GM23338 (cell line): ENCODE results near the gene FILIP1L. TPM values are rescaled to one million over a fixed set of nuclear protein-coding genes. Genes with fewer than 3 reads are reported as not detected.

Experiments
- ATAC-seq: fragments of 200-7000 bp; cut with Tn5 transposase; 3 replicates; pipeline ENCODE4 v1.9.1; 2020
- DNase-seq: peaks from one replicate; pipeline ENCODE4 v3.0.0-alpha.2; 2015; ENCODE audit warnings: low spot score
- H2AFZ ChIP-seq: fragments of 200-600 bp; sonication (generic); 2 replicates; pipeline ENCODE4 v1.8.0; 2016; ENCODE audit warnings: antibody characterized with exemption, mild to moderate bottlenecking, moderate library complexity
- H3F3A ChIP-seq: fragments of 200-600 bp; sonication (generic); replicated peaks from 2 replicates; pipeline ENCODE4 v1.8.0; 2017; ENCODE audit warnings: antibody characterized with exemption, mixed run types, low read depth
- H3K27ac ChIP-seq: fragments of 200-600 bp; sonication (generic); 2 replicates; pipeline ENCODE4 v1.6.1; 2016; ENCODE audit warnings: low read depth
- H3K27me3 ChIP-seq: fragments of 200-600 bp; sonication (generic); 2 replicates; pipeline ENCODE4 v1.8.0; 2016; ENCODE audit warnings: mild to moderate bottlenecking, mixed run types, moderate library complexity; ENCODE audit not compliant: insufficient read depth
- H3K36me3 ChIP-seq: fragments of 200-600 bp; sonication (generic); 2 replicates; pipeline ENCODE4 v1.8.0; 2016; ENCODE audit warnings: mild to moderate bottlenecking; ENCODE audit not compliant: insufficient read depth
- H3K4me1 ChIP-seq: fragments of 200-600 bp; sonication (generic); 2 replicates; pipeline ENCODE4 v1.8.0; 2016; ENCODE audit warnings: mild to moderate bottlenecking, moderate library complexity; ENCODE audit not compliant: insufficient read depth
- H3K4me2 ChIP-seq: fragments of 200-600 bp; sonication (generic); 2 replicates; pipeline ENCODE4 v1.7.1; 2017; ENCODE audit warnings: mixed run types
- H3K4me3 ChIP-seq: fragments of 200-600 bp; sonication (generic); 2 replicates; pipeline ENCODE4 v1.6.1; 2016; ENCODE audit warnings: mixed run types
- H3K79me2 ChIP-seq: fragments of 200-600 bp; sonication (generic); replicated peaks from 2 replicates; pipeline ENCODE4 v1.8.0; 2017; ENCODE audit warnings: mild to moderate bottlenecking; ENCODE audit not compliant: insufficient read depth
- H3K9me2 ChIP-seq: fragments of 200-600 bp; sonication (generic); 2 replicates; pipeline ENCODE4 v1.8.0; 2017; ENCODE audit not compliant: insufficient read depth
- H4K20me1 ChIP-seq: fragments of 200-600 bp; sonication (generic); replicated peaks from 2 replicates; pipeline ENCODE4 v1.8.0; 2017; ENCODE audit warnings: mild to moderate bottlenecking; ENCODE audit not compliant: insufficient read depth
- H3K27ac Mint-ChIP-seq: 2 replicates; pipeline ENCODE4 v1.8.0; 2020; ENCODE audit warnings: inconsistent platforms, mild to moderate bottlenecking, moderate library complexity, mixed read lengths
- H3K27me3 Mint-ChIP-seq: 3 replicates; pipeline ENCODE4 v1.8.0; 2022; ENCODE audit warnings: low read depth, mild to moderate bottlenecking, moderate library complexity, mixed read lengths, inconsistent platforms; ENCODE audit not compliant: insufficient read depth, poor library complexity
- H3K36me3 Mint-ChIP-seq: 3 replicates; pipeline ENCODE4 v1.8.0; 2021; ENCODE audit warnings: low read depth, mild to moderate bottlenecking, inconsistent platforms, moderate library complexity, mixed read lengths
- H3K4me1 Mint-ChIP-seq: 3 replicates; pipeline ENCODE4 v1.8.0; 2020; ENCODE audit warnings: mild to moderate bottlenecking, inconsistent platforms, mixed read lengths
- H3K4me3 Mint-ChIP-seq: 3 replicates; pipeline ENCODE4 v1.8.0; 2021; ENCODE audit warnings: moderate library complexity, mild to moderate bottlenecking, inconsistent platforms, mixed read lengths
- H3K9me3 Mint-ChIP-seq: 3 replicates; pipeline ENCODE4 v1.8.0; 2020; ENCODE audit warnings: moderate library complexity, mild to moderate bottlenecking, inconsistent platforms, mixed read lengths
- EZH2 ChIP-seq: fragments of 200-600 bp; sonication (generic); IDR thresholded peaks from one replicate; pipeline ENCODE4 v1.8.0; 2017; ENCODE audit warnings: antibody characterized with exemption, mild to moderate bottlenecking, low read depth; ENCODE audit not compliant: unreplicated experiment
- JUNB ChIP-seq: IDR thresholded peaks from one replicate; pipeline ENCODE4 v1.6.1; 2016; ENCODE audit warnings: antibody characterized with exemption; ENCODE audit not compliant: unreplicated experiment
- NANOG ChIP-seq: IDR thresholded peaks from 2 replicates; pipeline ENCODE4 v1.6.1; 2016; ENCODE audit warnings: antibody characterized with exemption, borderline replicate concordance
- POLR2AphosphoS5 ChIP-seq: IDR thresholded peaks from 2 replicates; pipeline ENCODE4 v1.6.1; 2016; ENCODE audit warnings: antibody characterized with exemption, low read depth
- STAT1 ChIP-seq: IDR thresholded peaks from one replicate; pipeline ENCODE4 v1.6.1; 2016; ENCODE audit warnings: antibody characterized with exemption; ENCODE audit not compliant: unreplicated experiment
- ZNF114 ChIP-seq: fragments of 250-450 bp; sonication (Bioruptor Pico); IDR thresholded peaks from 2 replicates; pipeline ENCODE4 v1.5.0; 2020; ENCODE audit warnings: mild to moderate bottlenecking, moderate library complexity
- ZNF331 ChIP-seq: fragments of 250-450 bp; sonication (Bioruptor Pico); IDR thresholded peaks from 2 replicates; pipeline ENCODE4 v1.5.0; 2020; ENCODE audit warnings: low read depth, mild to moderate bottlenecking, moderate library complexity
- polyA plus RNA-seq: library from polyadenylated mRNA; unstranded; fragments of >200 nt; fragmentation: Nextera tagmentation; extraction: Ambion mirVana; gene quantifications from 2 replicates; pipeline ENCODE4 v1.2.1, GENCODE V29; 2016
- total RNA-seq: library from RNA; depleted of rRNA; stranded (reverse); fragments of >200 nt; shearing (Covaris generic); gene quantifications from 2 replicates; pipeline ENCODE4 v1.2.3, GENCODE V29; 2014
- TF ChIP-seq, protein P1 (sequence below): IDR thresholded peaks from 2 replicates; pipeline ENCODE4 v1.6.1; 2016; ENCODE audit warnings: antibody characterized with exemption
- TF ChIP-seq, protein P2 (sequence below): fragments of 250-450 bp; sonication (Bioruptor Pico); IDR thresholded peaks from 2 replicates; pipeline ENCODE4 v1.5.0; 2020; ENCODE audit warnings: mild to moderate bottlenecking, moderate library complexity

The FILIP1L gene
- total and polyA plus RNA-seq, 2 experiments from 2014 or later, result 1.6 TPM; not detected in 1

DNA sequence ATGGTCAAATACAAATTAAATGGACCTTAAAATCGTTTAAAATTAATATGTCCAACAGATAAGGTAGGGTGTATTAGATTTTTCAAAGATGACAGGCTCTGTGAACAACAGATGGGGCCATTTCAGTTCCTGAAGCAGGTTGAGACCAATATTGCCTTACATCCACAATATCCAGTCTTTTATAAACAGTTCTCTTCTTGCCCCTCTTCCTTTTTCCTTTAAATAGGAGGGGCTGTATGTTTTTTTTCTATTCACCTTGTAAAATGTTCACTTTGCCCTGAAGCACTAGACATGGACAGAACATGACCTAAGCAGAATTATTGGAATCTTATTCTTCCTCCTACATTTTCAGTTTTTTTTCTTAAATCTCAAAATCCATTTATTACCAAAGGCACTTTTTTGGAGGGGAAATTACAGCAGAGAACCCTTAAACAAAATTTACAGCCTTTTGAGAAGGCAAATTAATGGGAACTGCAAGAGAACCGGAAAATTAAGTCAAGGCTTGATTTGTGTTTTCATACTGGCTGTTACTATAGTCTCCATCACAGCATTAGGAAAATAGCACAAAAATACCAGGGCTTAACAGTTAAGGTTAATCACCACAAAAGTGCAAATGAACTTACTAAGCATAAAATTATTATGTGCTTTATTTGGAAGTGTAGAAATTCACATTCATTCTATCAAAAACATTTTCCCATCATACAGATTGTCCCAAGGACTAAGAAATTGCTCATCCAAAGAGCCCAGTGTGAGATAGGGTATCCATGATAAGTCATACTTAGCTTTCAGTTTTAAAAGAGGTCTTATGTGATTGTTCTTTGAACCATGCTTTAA lies 240.8 kb downstream of the FILIP1L start:
- peaks cover 61% of the 10 kb centered on the region for H4K20me1 ChIP-seq
- peaks cover 93% of the 10 kb centered on the region for H3K27me3 ChIP-seq
- Mint-ChIP-seq H3K4me1 (peaks cover 25% of the 10 kb centered on the region), H3K27me3 (peaks cover 46% of the 10 kb centered on the region), H3K27ac (no peak overlapping the region), H3K4me3 (no peak overlapping the region), H3K36me3 (no peaks in the 10 kb centered on the region), H3K9me3 (no peaks in the 10 kb centered on the region)
- no peaks in the 10 kb centered on the region for H3K36me3 ChIP-seq
- ATAC-seq (no peak), DNase-seq (no peak)
- H3K9me2 ChIP-seq, result no peaks in the 10 kb centered on the region
- H3K27ac ChIP-seq, result no peak overlapping the region
- H3K4me3 ChIP-seq, result no peak overlapping the region
- no peak for TF ChIP-seq NANOG
- no peak overlapping the region for H2AFZ ChIP-seq
- no peak overlapping the region for H3K4me2 ChIP-seq
- peaks cover 9% of the 10 kb centered on the region for H3K79me2 ChIP-seq
- peaks cover 27% of the 10 kb centered on the region for H3K4me1 ChIP-seq
- H3F3A ChIP-seq, result peaks cover 13% of the 10 kb centered on the region

DNA sequence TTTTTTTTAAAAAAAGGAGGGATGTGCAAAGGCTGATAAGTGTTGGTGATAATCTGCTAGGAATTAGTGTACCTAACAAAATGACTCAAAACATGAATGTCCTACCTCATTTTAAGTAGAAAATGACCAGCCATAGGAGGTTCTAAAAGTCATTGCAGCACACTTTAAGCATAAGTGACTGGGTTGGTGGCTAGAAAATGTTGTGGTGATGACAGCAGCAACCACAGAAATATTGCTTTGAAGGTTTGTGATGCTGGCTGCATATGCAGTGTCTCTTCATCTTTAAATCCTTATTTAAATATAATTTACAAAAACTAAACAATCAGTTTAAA lies 241.4 kb downstream of the FILIP1L start:
- Mint-ChIP-seq H3K9me3 (no peaks in the 10 kb centered on the region), H3K36me3 (no peaks in the 10 kb centered on the region), H3K27ac (no peak overlapping the region), H3K27me3 (peaks cover 40% of the 10 kb centered on the region), H3K4me3 (no peak overlapping the region), H3K4me1 (peaks cover 28% of the 10 kb centered on the region)
- H4K20me1 ChIP-seq, result peaks cover 59% of the 10 kb centered on the region
- no peaks in the 10 kb centered on the region for H3K9me2 ChIP-seq
- H3K27ac ChIP-seq, result no peak overlapping the region
- no peak for TF ChIP-seq JUNB
- no peak for TF ChIP-seq EZH2
- TF ChIP-seq, protein P1, sequence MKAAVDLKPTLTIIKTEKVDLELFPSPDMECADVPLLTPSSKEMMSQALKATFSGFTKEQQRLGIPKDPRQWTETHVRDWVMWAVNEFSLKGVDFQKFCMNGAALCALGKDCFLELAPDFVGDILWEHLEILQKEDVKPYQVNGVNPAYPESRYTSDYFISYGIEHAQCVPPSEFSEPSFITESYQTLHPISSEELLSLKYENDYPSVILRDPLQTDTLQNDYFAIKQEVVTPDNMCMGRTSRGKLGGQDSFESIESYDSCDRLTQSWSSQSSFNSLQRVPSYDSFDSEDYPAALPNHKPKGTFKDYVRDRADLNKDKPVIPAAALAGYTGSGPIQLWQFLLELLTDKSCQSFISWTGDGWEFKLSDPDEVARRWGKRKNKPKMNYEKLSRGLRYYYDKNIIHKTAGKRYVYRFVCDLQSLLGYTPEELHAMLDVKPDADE, result no peak
- no peak for TF ChIP-seq NANOG
- TF ChIP-seq POLR2AphosphoS5, result no peak
- no peak for TF ChIP-seq ZNF114
- TF ChIP-seq ZNF331, result no peak
- TF ChIP-seq STAT1, result no peak
- TF ChIP-seq, protein P2, sequence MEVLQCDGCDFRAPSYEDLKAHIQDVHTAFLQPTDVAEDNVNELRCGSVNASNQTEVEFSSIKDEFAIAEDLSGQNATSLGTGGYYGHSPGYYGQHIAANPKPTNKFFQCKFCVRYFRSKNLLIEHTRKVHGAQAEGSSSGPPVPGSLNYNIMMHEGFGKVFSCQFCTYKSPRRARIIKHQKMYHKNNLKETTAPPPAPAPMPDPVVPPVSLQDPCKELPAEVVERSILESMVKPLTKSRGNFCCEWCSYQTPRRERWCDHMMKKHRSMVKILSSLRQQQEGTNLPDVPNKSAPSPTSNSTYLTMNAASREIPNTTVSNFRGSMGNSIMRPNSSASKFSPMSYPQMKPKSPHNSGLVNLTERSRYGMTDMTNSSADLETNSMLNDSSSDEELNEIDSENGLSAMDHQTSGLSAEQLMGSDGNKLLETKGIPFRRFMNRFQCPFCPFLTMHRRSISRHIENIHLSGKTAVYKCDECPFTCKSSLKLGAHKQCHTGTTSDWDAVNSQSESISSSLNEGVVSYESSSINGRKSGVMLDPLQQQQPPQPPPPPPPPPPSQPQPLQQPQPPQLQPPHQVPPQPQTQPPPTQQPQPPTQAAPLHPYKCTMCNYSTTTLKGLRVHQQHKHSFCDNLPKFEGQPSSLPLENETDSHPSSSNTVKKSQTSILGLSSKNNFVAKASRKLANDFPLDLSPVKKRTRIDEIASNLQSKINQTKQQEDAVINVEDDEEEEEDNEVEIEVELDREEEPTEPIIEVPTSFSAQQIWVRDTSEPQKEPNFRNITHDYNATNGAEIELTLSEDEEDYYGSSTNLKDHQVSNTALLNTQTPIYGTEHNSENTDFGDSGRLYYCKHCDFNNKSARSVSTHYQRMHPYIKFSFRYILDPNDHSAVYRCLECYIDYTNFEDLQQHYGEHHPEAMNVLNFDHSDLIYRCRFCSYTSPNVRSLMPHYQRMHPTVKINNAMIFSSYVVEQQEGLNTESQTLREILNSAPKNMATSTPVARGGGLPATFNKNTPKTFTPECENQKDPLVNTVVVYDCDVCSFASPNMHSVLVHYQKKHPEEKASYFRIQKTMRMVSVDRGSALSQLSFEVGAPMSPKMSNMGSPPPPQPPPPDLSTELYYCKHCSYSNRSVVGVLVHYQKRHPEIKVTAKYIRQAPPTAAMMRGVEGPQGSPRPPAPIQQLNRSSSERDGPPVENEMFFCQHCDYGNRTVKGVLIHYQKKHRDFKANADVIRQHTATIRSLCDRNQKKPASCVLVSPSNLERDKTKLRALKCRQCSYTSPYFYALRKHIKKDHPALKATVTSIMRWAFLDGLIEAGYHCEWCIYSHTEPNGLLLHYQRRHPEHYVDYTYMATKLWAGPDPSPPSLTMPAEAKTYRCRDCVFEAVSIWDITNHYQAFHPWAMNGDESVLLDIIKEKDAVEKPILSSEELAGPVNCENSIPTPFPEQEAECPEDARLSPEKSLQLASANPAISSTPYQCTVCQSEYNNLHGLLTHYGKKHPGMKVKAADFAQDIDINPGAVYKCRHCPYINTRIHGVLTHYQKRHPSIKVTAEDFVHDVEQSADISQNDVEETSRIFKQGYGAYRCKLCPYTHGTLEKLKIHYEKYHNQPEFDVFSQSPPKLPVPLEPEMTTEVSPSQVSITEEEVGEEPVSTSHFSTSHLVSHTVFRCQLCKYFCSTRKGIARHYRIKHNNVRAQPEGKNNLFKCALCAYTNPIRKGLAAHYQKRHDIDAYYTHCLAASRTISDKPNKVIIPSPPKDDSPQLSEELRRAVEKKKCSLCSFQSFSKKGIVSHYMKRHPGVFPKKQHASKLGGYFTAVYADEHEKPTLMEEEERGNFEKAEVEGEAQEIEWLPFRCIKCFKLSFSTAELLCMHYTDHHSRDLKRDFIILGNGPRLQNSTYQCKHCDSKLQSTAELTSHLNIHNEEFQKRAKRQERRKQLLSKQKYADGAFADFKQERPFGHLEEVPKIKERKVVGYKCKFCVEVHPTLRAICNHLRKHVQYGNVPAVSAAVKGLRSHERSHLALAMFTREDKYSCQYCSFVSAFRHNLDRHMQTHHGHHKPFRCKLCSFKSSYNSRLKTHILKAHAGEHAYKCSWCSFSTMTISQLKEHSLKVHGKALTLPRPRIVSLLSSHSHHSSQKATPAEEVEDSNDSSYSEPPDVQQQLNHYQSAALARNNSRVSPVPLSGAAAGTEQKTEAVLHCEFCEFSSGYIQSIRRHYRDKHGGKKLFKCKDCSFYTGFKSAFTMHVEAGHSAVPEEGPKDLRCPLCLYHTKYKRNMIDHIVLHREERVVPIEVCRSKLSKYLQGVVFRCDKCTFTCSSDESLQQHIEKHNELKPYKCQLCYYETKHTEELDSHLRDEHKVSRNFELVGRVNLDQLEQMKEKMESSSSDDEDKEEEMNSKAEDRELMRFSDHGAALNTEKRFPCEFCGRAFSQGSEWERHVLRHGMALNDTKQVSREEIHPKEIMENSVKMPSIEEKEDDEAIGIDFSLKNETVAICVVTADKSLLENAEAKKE, result no peak
- H3K79me2 ChIP-seq, result peaks cover 3% of the 10 kb centered on the region
- no peak for ATAC-seq
- H3K4me2 ChIP-seq, result no peak overlapping the region
- peaks cover 13% of the 10 kb centered on the region for H3F3A ChIP-seq
- H3K4me3 ChIP-seq, result no peak overlapping the region
- H3K27me3 ChIP-seq, result peaks cover 93% of the 10 kb centered on the region
- H3K36me3 ChIP-seq, result no peaks in the 10 kb centered on the region
- no peak for DNase-seq
- peaks cover 27% of the 10 kb centered on the region for H3K4me1 ChIP-seq
- H2AFZ ChIP-seq, result no peak overlapping the region
